PC-9 (cell line): ENCODE results near the gene MAEA.

Experiments used
- CTCF ChIP-seq: fragments of 200-600 bp; sonication (generic); conservative IDR thresholded peaks from 2 replicates; pipeline ENCODE4 v1.6.1; 2017; ENCODE audit warnings: mixed run types, antibody characterized with exemption, mild to moderate bottlenecking, moderate library complexity
- EZH2 ChIP-seq: fragments of 200-600 bp; sonication (generic); IDR thresholded peaks from 2 replicates; pipeline ENCODE4 v1.8.0; 2017; ENCODE audit warnings: antibody characterized with exemption, low read depth

- TF ChIP-seq EZH2 (no peak), CTCF (no peak)
Observed at GRCh38 chr4:1315836-1316536, 26.3 kb downstream of the MAEA start.
